Natural killer cell (primary cell): Measurements from ENCODE around the gene VSX1. TPM values are rescaled to one million over a fixed set of nuclear protein-coding genes. Genes with fewer than 3 reads are reported as not detected.

Experiments
- ATAC-seq, 3 donors: fragments of 150-1000 bp in 2 of 3; fragments of 200-7000 bp in 1 of 3; cut with Tn5 transposase; 1 replicate in 1 of 3; 2 replicates in 2 of 3; pipeline ENCODE4 v1.10.0; 2021; ENCODE audit warnings: mild to moderate bottlenecking in 2 of 3, moderate library complexity in 2 of 3
- DNase-seq, 2 donors: peaks; one replicate each; pipeline versions ENCODE4 v3.0.0 to v3.0.0-alpha.2; 2013 to 2021; ENCODE audit warnings: mixed read lengths in 1 of 2
- H3K27ac ChIP-seq: one replicate; pipeline ENCODE4 v1.5.1; 2013; ENCODE audit warnings: mild to moderate bottlenecking, low read length
- H3K27me3 ChIP-seq: one replicate; pipeline ENCODE4 v1.6.1; 2013; ENCODE audit warnings: low read length; ENCODE audit not compliant: control insufficient read depth, insufficient read depth
- H3K36me3 ChIP-seq: one replicate; pipeline ENCODE4 v1.6.1; 2013; ENCODE audit warnings: low read length; ENCODE audit not compliant: control insufficient read depth, insufficient read depth
- H3K4me1 ChIP-seq: one replicate; pipeline ENCODE4 v1.6.1; 2013; ENCODE audit warnings: low read length; ENCODE audit not compliant: control insufficient read depth, insufficient read depth
- H3K4me3 ChIP-seq: one replicate; pipeline ENCODE4 v1.5.1; 2013; ENCODE audit warnings: low read length
- H3K9me3 ChIP-seq: one replicate; pipeline ENCODE4 v1.6.1; 2013; ENCODE audit warnings: low read length; ENCODE audit not compliant: control insufficient read depth, insufficient read depth
- H3K27ac Mint-ChIP-seq, 2 donors: one replicate each; pipeline ENCODE4 v1.8.0; 2022; ENCODE audit warnings: mild to moderate bottlenecking in 2 of 2, mixed read lengths in 2 of 2, moderate library complexity in 1 of 2
- H3K27me3 Mint-ChIP-seq, 2 donors: one replicate each; pipeline ENCODE4 v1.8.0; 2022; ENCODE audit warnings: low read depth in 2 of 2, mixed read lengths in 2 of 2
- H3K36me3 Mint-ChIP-seq: one replicate; pipeline ENCODE4 v1.8.0; 2022; ENCODE audit warnings: mixed read lengths
- H3K4me1 Mint-ChIP-seq, 2 donors: one replicate each; pipeline ENCODE4 v1.8.0; 2022; ENCODE audit warnings: mixed read lengths in 2 of 2
- H3K4me3 Mint-ChIP-seq: one replicate; pipeline ENCODE4 v1.8.0; 2022; ENCODE audit warnings: mild to moderate bottlenecking, moderate library complexity, mixed read lengths
- H3K9me3 Mint-ChIP-seq, 2 donors: one replicate each; pipeline ENCODE4 v1.8.0; 2022; ENCODE audit warnings: mixed read lengths in 2 of 2
- WGBS: methylation state at CpG from one replicate; pipeline ENCODE4 v1.1.7; 2013; ENCODE audit warnings: missing lambda C conversion rate; ENCODE audit not compliant: insufficient coverage; 5-methylcytosine and 5-hydroxymethylcytosine counted together
- intact Hi-C: fragments of 100-400 bp; cut with micrococcal nuclease; formaldehyde crosslinking; loops from one replicate; pipeline ENCODE4 v1.14.2; 2022
- total RNA-seq, 4 donors: library from RNA; stranded (reverse); fragments of 120-200 nt in 1 of 4; gene quantifications; one replicate each; pipeline versions ENCODE4 v1.2.3 to v1.2.4, GENCODE V29; 2013 to 2022
- TF ChIP-seq, protein P1 (sequence below): fragments of 200-600 bp; IDR thresholded peaks from one replicate; pipeline ENCODE4 v1.8.0; 2022; ENCODE audit warnings: antibody characterized with exemption

The VSX1 gene
- total RNA-seq, 3 donors from 2014 or later (not counting 1 experiment from before 2014, with no cell fraction given): not detected

DNA sequence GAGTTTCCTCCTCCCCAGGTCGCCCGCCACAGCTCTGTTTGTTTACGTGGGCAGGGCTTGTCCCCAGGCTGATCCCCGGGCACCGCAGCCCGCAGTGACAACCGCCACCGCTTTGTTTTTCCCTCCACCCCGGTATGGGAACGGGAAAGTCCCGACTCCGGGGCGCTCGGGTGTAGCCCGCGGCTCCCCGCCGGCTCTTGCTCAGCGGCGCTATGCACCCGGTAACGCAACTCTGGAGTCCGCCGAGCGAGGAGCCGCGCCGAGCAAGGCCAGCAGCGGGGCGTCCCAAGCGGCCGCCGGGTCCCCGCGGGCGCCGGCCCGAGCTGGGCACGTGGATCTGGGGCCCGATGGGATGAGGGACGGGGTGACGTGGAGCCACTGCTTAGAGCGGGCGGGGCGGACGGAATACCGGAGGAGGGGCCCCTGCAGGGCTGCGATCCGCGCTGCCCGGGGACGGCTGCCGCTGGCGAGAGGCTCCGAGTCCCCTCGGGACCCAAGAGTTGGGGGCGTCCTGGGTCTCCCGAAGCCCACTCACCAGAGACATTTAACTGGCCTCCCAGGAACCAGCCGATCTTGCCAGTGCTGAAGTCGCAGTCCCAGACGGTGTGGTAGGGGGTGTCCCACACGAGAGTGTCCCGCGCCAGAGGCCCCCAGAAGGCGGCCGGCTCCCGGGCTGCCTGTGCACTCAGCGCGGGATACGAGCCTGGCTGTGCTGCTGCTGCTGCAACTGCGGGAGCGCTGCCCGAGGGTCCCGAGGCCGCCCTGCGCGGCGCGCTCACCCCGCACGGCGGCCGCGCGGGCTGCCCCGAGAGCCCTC, 24.5 kb downstream of the VSX1 start:
- peaks cover under 1% of the 10 kb centered on the region in 2 donors for H3K27me3 Mint-ChIP-seq
- Histone ChIP-seq H3K9me3 (no peaks in the 10 kb centered on the region), H3K4me3 (peak overlapping the region; percentile 91), H3K4me1 (peaks cover 55% of the 10 kb centered on the region), H3K27me3 (no peaks in the 10 kb centered on the region), H3K36me3 (no peaks in the 10 kb centered on the region), H3K27ac (peak overlapping the region; percentile 95)
- ATAC-seq (peak; percentile 62 to 78 (median 76)), DNase-seq (peak; percentile 90 to 93)
- TF ChIP-seq, protein P1, sequence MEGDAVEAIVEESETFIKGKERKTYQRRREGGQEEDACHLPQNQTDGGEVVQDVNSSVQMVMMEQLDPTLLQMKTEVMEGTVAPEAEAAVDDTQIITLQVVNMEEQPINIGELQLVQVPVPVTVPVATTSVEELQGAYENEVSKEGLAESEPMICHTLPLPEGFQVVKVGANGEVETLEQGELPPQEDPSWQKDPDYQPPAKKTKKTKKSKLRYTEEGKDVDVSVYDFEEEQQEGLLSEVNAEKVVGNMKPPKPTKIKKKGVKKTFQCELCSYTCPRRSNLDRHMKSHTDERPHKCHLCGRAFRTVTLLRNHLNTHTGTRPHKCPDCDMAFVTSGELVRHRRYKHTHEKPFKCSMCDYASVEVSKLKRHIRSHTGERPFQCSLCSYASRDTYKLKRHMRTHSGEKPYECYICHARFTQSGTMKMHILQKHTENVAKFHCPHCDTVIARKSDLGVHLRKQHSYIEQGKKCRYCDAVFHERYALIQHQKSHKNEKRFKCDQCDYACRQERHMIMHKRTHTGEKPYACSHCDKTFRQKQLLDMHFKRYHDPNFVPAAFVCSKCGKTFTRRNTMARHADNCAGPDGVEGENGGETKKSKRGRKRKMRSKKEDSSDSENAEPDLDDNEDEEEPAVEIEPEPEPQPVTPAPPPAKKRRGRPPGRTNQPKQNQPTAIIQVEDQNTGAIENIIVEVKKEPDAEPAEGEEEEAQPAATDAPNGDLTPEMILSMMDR: no peak
- H3K4me3 Mint-ChIP-seq: peak overlapping the region; percentile 86
- peak overlapping the region; percentile 90 for H3K27ac Mint-ChIP-seq
- peaks cover 34 to 39% of the 10 kb centered on the region in 2 donors for H3K4me1 Mint-ChIP-seq
- H3K36me3 Mint-ChIP-seq: no peaks in the 10 kb centered on the region
- under 1% methylated on average over 86 of the region's 86 CpGs for WGBS
- H3K9me3 Mint-ChIP-seq: no peaks in the 10 kb centered on the region
- intact Hi-C loops: loop anchor here (1.0 to 5.0 kb wide), 4 partner anchors 65 to 335 kb away; partner anchors contain the start of genes ABHD12, APMAP and CST7

DNA sequence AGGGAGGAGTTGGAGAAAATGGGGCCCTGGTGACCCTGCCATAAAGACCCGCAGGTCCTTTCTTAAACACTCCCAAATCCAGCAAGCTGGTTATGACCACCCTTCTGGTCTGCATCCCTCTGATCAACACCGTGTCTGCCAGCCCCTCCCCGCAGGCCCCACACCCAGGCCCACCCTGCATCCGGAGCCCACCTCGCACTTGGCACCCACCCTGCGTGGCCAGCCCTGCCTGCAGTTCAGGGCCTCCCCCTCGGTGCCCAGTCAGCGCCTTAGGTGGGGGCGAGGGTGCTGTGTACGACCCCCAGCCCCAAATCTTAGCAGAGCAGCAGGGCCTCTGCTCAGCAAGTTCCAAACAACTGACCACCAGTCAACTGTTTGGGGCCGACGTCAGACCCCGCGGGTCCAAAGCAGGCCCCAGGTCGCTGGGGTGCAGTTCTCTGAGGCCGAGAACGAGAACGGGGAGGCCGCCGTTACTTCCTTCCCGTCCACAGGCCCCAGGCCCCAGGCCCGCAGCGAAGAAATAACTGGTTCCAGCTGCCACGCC, 25.2 kb downstream of the VSX1 start:
- Mint-ChIP-seq H3K9me3 (no peaks in the 10 kb centered on the region), H3K4me3 (peak overlapping the region; percentile 86), H3K27ac (peak overlapping the region; percentile 90), H3K4me1 (peaks cover 39% of the 10 kb centered on the region in 2 donors), H3K36me3 (no peaks in the 10 kb centered on the region), H3K27me3 (no peaks in the 10 kb centered on the region)
- peak in 1 of 3 donors; percentile 0 for ATAC-seq
- Histone ChIP-seq H3K4me3 (peak overlapping the region; percentile 91), H3K4me1 (peaks cover 58% of the 10 kb centered on the region), H3K9me3 (no peaks in the 10 kb centered on the region), H3K36me3 (no peaks in the 10 kb centered on the region), H3K27ac (peak overlapping the region; percentile 95), H3K27me3 (no peaks in the 10 kb centered on the region)
- 3% methylated on average over 24 of the region's 24 CpGs for WGBS
- intact Hi-C loops: loop anchor here (1.0 to 5.0 kb wide), 4 partner anchors 64 to 336 kb away; partner anchors contain the start of genes ABHD12, APMAP and CST7
- TF ChIP-seq, protein P1: no peak
- DNase-seq: no peak

GRCh38 chr20:25055711-25056495, 26.0 kb downstream of the VSX1 start:
- WGBS: 88% methylated on average over 8 of the region's 8 CpGs
- H3K27ac ChIP-seq: peak overlapping the region; percentile 95
- no peaks in the 10 kb centered on the region for H3K9me3 Mint-ChIP-seq
- H3K4me3 ChIP-seq: no peak overlapping the region
- no peaks in the 10 kb centered on the region for H3K9me3 ChIP-seq
- H3K36me3 ChIP-seq: peaks cover 3% of the 10 kb centered on the region
- H3K27me3 Mint-ChIP-seq: no peaks in the 10 kb centered on the region
- peak overlapping the region; percentile 90 for H3K27ac Mint-ChIP-seq
- no peaks in the 10 kb centered on the region for H3K36me3 Mint-ChIP-seq
- DNase-seq: no peak
- intact Hi-C loops: loop anchor here (2.0 to 5.0 kb wide), 3 partner anchors 107 to 336 kb away; partner anchors contain the start of genes ABHD12 and CST7
- H3K4me1 Mint-ChIP-seq: peaks cover 48% of the 10 kb centered on the region in 2 donors
- no peak for ATAC-seq
- TF ChIP-seq, protein P1: no peak
- H3K4me1 ChIP-seq: peaks cover 66% of the 10 kb centered on the region
- peak overlapping the region; percentile 86 for H3K4me3 Mint-ChIP-seq
- no peaks in the 10 kb centered on the region for H3K27me3 ChIP-seq
